DOHH2 (cell line): ENCODE data around the gene INTS7.

Experiments
- H3F3A ChIP-seq: fragments of 200-600 bp; sonication (generic), shearing (Covaris generic); 2 replicates; pipeline ENCODE4 v1.6.0; 2016; ENCODE audit warnings: antibody characterized with exemption, mild to moderate bottlenecking; ENCODE audit not compliant: control insufficient read depth, insufficient read depth
- H3K27ac ChIP-seq: fragments of 200-600 bp; sonication (generic); 2 replicates; pipeline ENCODE4 v1.5.1; 2014; ENCODE audit warnings: low read depth, mild to moderate bottlenecking, low read length, moderate library complexity
- H3K27me3 ChIP-seq: fragments of 200-600 bp; sonication (generic); 2 replicates; pipeline ENCODE4 v1.6.1; 2014; ENCODE audit warnings: mild to moderate bottlenecking, low read length, mixed read lengths; ENCODE audit not compliant: control insufficient read depth
- H3K36me3 ChIP-seq: fragments of 200-600 bp; sonication (generic); 2 replicates; pipeline ENCODE4 v1.6.1; 2014; ENCODE audit warnings: mild to moderate bottlenecking, low read length, moderate library complexity, mixed read lengths; ENCODE audit not compliant: control insufficient read depth
- H3K4me1 ChIP-seq: fragments of 200-600 bp; sonication (generic); 2 replicates; pipeline ENCODE4 v1.6.1; 2014; ENCODE audit warnings: mild to moderate bottlenecking, low read length, mixed read lengths; ENCODE audit not compliant: control insufficient read depth
- H3K4me2 ChIP-seq: fragments of 200-600 bp; sonication (generic); 2 replicates; pipeline ENCODE4 v1.6.0; 2014; ENCODE audit warnings: mild to moderate bottlenecking, low read length, moderate library complexity
- H3K4me3 ChIP-seq: fragments of 200-600 bp; sonication (generic); 2 replicates; pipeline ENCODE4 v1.5.1; 2014; ENCODE audit warnings: mild to moderate bottlenecking, low read length, mixed read lengths
- H3K79me2 ChIP-seq: fragments of 200-600 bp; sonication (generic); 2 replicates; pipeline ENCODE4 v1.6.1; 2014; ENCODE audit warnings: mild to moderate bottlenecking, low read length, mixed read lengths; ENCODE audit not compliant: control insufficient read depth
- H3K9me2 ChIP-seq: fragments of 200-600 bp; sonication (generic); replicated peaks from 2 replicates; pipeline ENCODE4 v1.6.1; 2014; ENCODE audit warnings: mild to moderate bottlenecking, low read length, mixed read lengths; ENCODE audit not compliant: control insufficient read depth
- H3K9me3 ChIP-seq: fragments of 200-600 bp; sonication (generic); 2 replicates; pipeline ENCODE4 v1.6.1; 2014; ENCODE audit warnings: antibody characterized with exemption, low read length, mixed read lengths; ENCODE audit not compliant: control insufficient read depth, insufficient read depth
- H4K20me1 ChIP-seq: fragments of 200-600 bp; sonication (generic); 2 replicates; pipeline ENCODE4 v1.6.0; 2014; ENCODE audit warnings: low read depth, mild to moderate bottlenecking, antibody characterized with exemption, low read length, moderate library complexity; ENCODE audit not compliant: control insufficient read depth, insufficient read depth
- EZH2phosphoT487 ChIP-seq: fragments of 200-600 bp; sonication (generic); IDR thresholded peaks from 2 replicates; pipeline ENCODE4 v1.6.1; 2017; ENCODE audit warnings: borderline replicate concordance, mild to moderate bottlenecking, antibody characterized with exemption, low read length, moderate library complexity, mixed read lengths
- TF ChIP-seq, protein P1 (sequence below): fragments of 200-600 bp; sonication (generic); IDR thresholded peaks from one replicate; pipeline ENCODE4 v1.5.1; 2014; ENCODE audit warnings: antibody characterized with exemption, mild to moderate bottlenecking, low read depth, low read length; ENCODE audit not compliant: poor library complexity, severe bottlenecking

Gene INTS7

GRCh38 chr1:211908951-211909350 is 126.4 kb downstream of the INTS7 start:
- Histone ChIP-seq H3K36me3 (no peaks in the 10 kb centered on the region), H4K20me1 (no peaks in the 10 kb centered on the region), H3K79me2 (no peaks in the 10 kb centered on the region), H3K9me3 (no peaks in the 10 kb centered on the region), H3K4me3 (no peak overlapping the region), H3K27me3 (no peaks in the 10 kb centered on the region), H3K9me2 (no peaks in the 10 kb centered on the region), H3K4me2 (no peak overlapping the region), H3K27ac (no peak overlapping the region), H3F3A (no peaks in the 10 kb centered on the region), H3K4me1 (no peaks in the 10 kb centered on the region)
- TF ChIP-seq EZH2phosphoT487, result no peak
- TF ChIP-seq, protein P1, sequence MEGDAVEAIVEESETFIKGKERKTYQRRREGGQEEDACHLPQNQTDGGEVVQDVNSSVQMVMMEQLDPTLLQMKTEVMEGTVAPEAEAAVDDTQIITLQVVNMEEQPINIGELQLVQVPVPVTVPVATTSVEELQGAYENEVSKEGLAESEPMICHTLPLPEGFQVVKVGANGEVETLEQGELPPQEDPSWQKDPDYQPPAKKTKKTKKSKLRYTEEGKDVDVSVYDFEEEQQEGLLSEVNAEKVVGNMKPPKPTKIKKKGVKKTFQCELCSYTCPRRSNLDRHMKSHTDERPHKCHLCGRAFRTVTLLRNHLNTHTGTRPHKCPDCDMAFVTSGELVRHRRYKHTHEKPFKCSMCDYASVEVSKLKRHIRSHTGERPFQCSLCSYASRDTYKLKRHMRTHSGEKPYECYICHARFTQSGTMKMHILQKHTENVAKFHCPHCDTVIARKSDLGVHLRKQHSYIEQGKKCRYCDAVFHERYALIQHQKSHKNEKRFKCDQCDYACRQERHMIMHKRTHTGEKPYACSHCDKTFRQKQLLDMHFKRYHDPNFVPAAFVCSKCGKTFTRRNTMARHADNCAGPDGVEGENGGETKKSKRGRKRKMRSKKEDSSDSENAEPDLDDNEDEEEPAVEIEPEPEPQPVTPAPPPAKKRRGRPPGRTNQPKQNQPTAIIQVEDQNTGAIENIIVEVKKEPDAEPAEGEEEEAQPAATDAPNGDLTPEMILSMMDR, result no peak

DNA sequence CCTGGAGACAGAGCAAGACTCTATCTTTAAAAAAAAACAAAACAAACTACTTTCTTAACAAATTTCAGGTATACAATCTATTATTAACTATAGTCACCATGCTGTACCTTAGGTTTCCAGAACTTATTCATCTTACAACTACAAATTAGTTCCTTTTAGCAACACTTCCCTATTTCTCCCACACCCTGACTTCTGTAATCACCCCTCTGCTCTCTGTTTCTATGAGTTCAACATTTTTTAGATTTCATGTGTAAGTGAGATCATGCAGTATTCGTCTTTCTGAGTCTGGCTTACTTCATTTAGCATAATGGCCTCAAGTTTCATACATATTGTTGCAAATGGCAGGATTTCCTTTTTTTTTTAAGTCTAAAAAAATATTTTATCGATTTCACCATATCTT is 126.9 kb downstream of the INTS7 start:
- Histone ChIP-seq H3F3A (no peaks in the 10 kb centered on the region), H3K4me2 (no peak overlapping the region), H3K27ac (no peak overlapping the region), H3K4me3 (no peak overlapping the region), H3K9me3 (no peaks in the 10 kb centered on the region), H4K20me1 (no peaks in the 10 kb centered on the region), H3K27me3 (no peaks in the 10 kb centered on the region), H3K79me2 (no peaks in the 10 kb centered on the region), H3K9me2 (no peaks in the 10 kb centered on the region), H3K4me1 (no peaks in the 10 kb centered on the region), H3K36me3 (no peaks in the 10 kb centered on the region)
- TF ChIP-seq EZH2phosphoT487, result no peak
- TF ChIP-seq, protein P1, result no peak

GRCh38 chr1:211903490-211904245 is 131.7 kb downstream of the INTS7 start:
- TF ChIP-seq, protein P1, result no peak
- no peak for TF ChIP-seq EZH2phosphoT487
- Histone ChIP-seq H3K9me2 (no peaks in the 10 kb centered on the region), H3K36me3 (no peaks in the 10 kb centered on the region), H3K27ac (no peak overlapping the region), H3F3A (no peaks in the 10 kb centered on the region), H3K4me1 (no peaks in the 10 kb centered on the region), H3K4me2 (no peak overlapping the region), H4K20me1 (no peaks in the 10 kb centered on the region), H3K79me2 (no peaks in the 10 kb centered on the region), H3K4me3 (no peak overlapping the region), H3K9me3 (peaks cover 7% of the 10 kb centered on the region; the same call in 1 of the 2 replicates), H3K27me3 (no peaks in the 10 kb centered on the region)
